ENCODE measurements around the gene BLMH. TPM values are rescaled to one million over a fixed set of nuclear protein-coding genes. Genes with fewer than 3 reads are reported as not detected.

BLMH gene
- total RNA-seq, 1 donor from 2014 or later = 36.2 TPM

GRCh38 chr17:30244853-30245385, 46.8 kb downstream of the BLMH start:
- TF ChIP-seq CTCF (IDR thresholded peaks at IDR 0.05; ENCODE audit: insufficient read depth, low read depth, low read length) (no peak), EZH2 (IDR thresholded peaks at IDR 0.05; ENCODE audit: insufficient read depth, low read length) (no peak)
- FAIRE-seq = peak; percentile 78
- Mint-ChIP-seq H3K4me1 (ENCODE audit: low read depth, unreplicated experiment) (peaks cover 7% of the 10 kb centered on the region), H3K36me3 (ENCODE audit: low read depth, unreplicated experiment) (peaks cover 25% of the 10 kb centered on the region), H3K27me3 (ENCODE audit: low read depth, unreplicated experiment) (peaks cover 7% of the 10 kb centered on the region), H3K4me3 (ENCODE audit: unreplicated experiment) (no peak overlapping the region), H3K27ac (ENCODE audit: unreplicated experiment) (no peak overlapping the region), H3K9me3 (ENCODE audit: unreplicated experiment) (peaks cover 8% of the 10 kb centered on the region)
- peaks cover 10% of the 10 kb centered on the region for H3K4me1 ChIP-seq (ENCODE audit: insufficient read depth, low read length)
- DNase-seq (ENCODE audit: low read depth) = peak; percentile 57
- no peaks in the 10 kb centered on the region for H3K27me3 ChIP-seq (ENCODE audit: insufficient read depth, low read length)
- no peak overlapping the region for H2AFZ ChIP-seq (ENCODE audit: low read depth, low read length)
- no peaks in the 10 kb centered on the region for H3K79me2 ChIP-seq (ENCODE audit: insufficient read depth, low read length)
- H3K9ac ChIP-seq (ENCODE audit: low read length) = no peak overlapping the region
- H3K9me3 ChIP-seq (ENCODE audit: insufficient read depth, low read depth, low read length) = no peaks in the 10 kb centered on the region
- no peak overlapping the region for H3K4me3 ChIP-seq (ENCODE audit: insufficient read depth, low read depth, low read length)
- H3K36me3 ChIP-seq (ENCODE audit: insufficient read depth, low read length) = peaks cover 13% of the 10 kb centered on the region
- peak overlapping the region; percentile 48 for H3K4me2 ChIP-seq (ENCODE audit: low read length)
- H3K27ac ChIP-seq (ENCODE audit: low read depth, low read length) = no peak overlapping the region
- H4K20me1 ChIP-seq (ENCODE audit: insufficient read depth, low read length) = no peaks in the 10 kb centered on the region

GRCh38 chr17:30243568-30243967, 48.2 kb downstream of the BLMH start:
- peaks cover 20% of the 10 kb centered on the region for H3K27me3 Mint-ChIP-seq (ENCODE audit: low read depth, unreplicated experiment)
- TF ChIP-seq CTCF (IDR thresholded peaks at IDR 0.05; ENCODE audit: insufficient read depth, low read depth, low read length) (no peak), EZH2 (IDR thresholded peaks at IDR 0.05; ENCODE audit: insufficient read depth, low read length) (no peak)
- Histone ChIP-seq H3K4me2 (ENCODE audit: low read length) (no peak overlapping the region), H3K27me3 (ENCODE audit: insufficient read depth, low read length) (peaks cover 7% of the 10 kb centered on the region), H3K4me3 (ENCODE audit: insufficient read depth, low read depth, low read length) (no peak overlapping the region), H3K36me3 (ENCODE audit: insufficient read depth, low read length) (peaks cover 8% of the 10 kb centered on the region), H2AFZ (ENCODE audit: low read depth, low read length) (no peak overlapping the region), H3K9me3 (ENCODE audit: insufficient read depth, low read depth, low read length) (no peaks in the 10 kb centered on the region), H3K27ac (ENCODE audit: low read depth, low read length) (no peak overlapping the region), H4K20me1 (ENCODE audit: insufficient read depth, low read length) (no peaks in the 10 kb centered on the region), H3K4me1 (ENCODE audit: insufficient read depth, low read length) (peaks cover 7% of the 10 kb centered on the region), H3K9ac (ENCODE audit: low read length) (no peak overlapping the region), H3K79me2 (ENCODE audit: insufficient read depth, low read length) (no peaks in the 10 kb centered on the region)
- FAIRE-seq (no peak), DNase-seq (ENCODE audit: low read depth) (no peak)
- H3K4me3 Mint-ChIP-seq (ENCODE audit: unreplicated experiment) = no peak overlapping the region
- peaks cover 10% of the 10 kb centered on the region for H3K9me3 Mint-ChIP-seq (ENCODE audit: unreplicated experiment)
- H3K27ac Mint-ChIP-seq (ENCODE audit: unreplicated experiment) = no peak overlapping the region
- H3K4me1 Mint-ChIP-seq (ENCODE audit: low read depth, unreplicated experiment) = peaks cover 7% of the 10 kb centered on the region
- H3K36me3 Mint-ChIP-seq (ENCODE audit: low read depth, unreplicated experiment) = peaks cover 18% of the 10 kb centered on the region

- Histone ChIP-seq H3K79me2 (ENCODE audit: insufficient read depth, low read length) (no peaks in the 10 kb centered on the region), H3K9me3 (ENCODE audit: insufficient read depth, low read depth, low read length) (no peaks in the 10 kb centered on the region), H3K36me3 (ENCODE audit: insufficient read depth, low read length) (peaks cover 2% of the 10 kb centered on the region), H3K27me3 (ENCODE audit: insufficient read depth, low read length) (peaks cover 11% of the 10 kb centered on the region), H3K4me3 (ENCODE audit: insufficient read depth, low read depth, low read length) (no peak overlapping the region), H3K4me1 (ENCODE audit: insufficient read depth, low read length) (peaks cover 7% of the 10 kb centered on the region), H3K27ac (ENCODE audit: low read depth, low read length) (no peak overlapping the region), H3K9ac (ENCODE audit: low read length) (no peak overlapping the region), H4K20me1 (ENCODE audit: insufficient read depth, low read length) (no peaks in the 10 kb centered on the region), H3K4me2 (ENCODE audit: low read length) (no peak overlapping the region), H2AFZ (ENCODE audit: low read depth, low read length) (no peak overlapping the region)
- H3K4me3 Mint-ChIP-seq (ENCODE audit: unreplicated experiment) = no peak overlapping the region
- H3K27ac Mint-ChIP-seq (ENCODE audit: unreplicated experiment) = no peak overlapping the region
- peaks cover 7% of the 10 kb centered on the region for H3K4me1 Mint-ChIP-seq (ENCODE audit: low read depth, unreplicated experiment)
- H3K9me3 Mint-ChIP-seq (ENCODE audit: unreplicated experiment) = peaks cover 10% of the 10 kb centered on the region
- no peak for FAIRE-seq
- H3K27me3 Mint-ChIP-seq (ENCODE audit: low read depth, unreplicated experiment) = peaks cover 26% of the 10 kb centered on the region
- DNase-seq (ENCODE audit: low read depth) = no peak
- TF ChIP-seq EZH2 (IDR thresholded peaks at IDR 0.05; ENCODE audit: insufficient read depth, low read length) (no peak), CTCF (IDR thresholded peaks at IDR 0.05; ENCODE audit: insufficient read depth, low read depth, low read length) (no peak)
- H3K36me3 Mint-ChIP-seq (ENCODE audit: low read depth, unreplicated experiment) = peaks cover 12% of the 10 kb centered on the region
These were observed 48.7 kb downstream of the BLMH start for GRCh38 chr17:30243002-30243401.

Data from astrocyte (in vitro differentiated cells and primary cell).